ENCODE data around the gene SERPINA5. TPM values are rescaled to one million over a fixed set of nuclear protein-coding genes. Genes with fewer than 3 reads are reported as not detected.
A peak's percentile ranks its signal among the peaks of the same experiment; 100 is the strongest.
"Not testable (repeated sequence)": the region's sequence is repeated elsewhere in the genome, so short reads cannot be mapped to it uniquely, and the experiment has no call there.

SERPINA5 gene
- polyA plus RNA-seq, 4 donors: 2.9 to 12.8 (median 9.4) TPM

- DNase-seq (ENCODE audit: low read depth in 4 of 4, low spot score in 3 of 4): peak in 1 of 4 donors; percentile 26
These were observed 17.8 kb downstream of the SERPINA5 start for GRCh38 chr14:94598816-94599655.

- DNase-seq (ENCODE audit: low read depth in 4 of 4, low spot score in 3 of 4): no peak
These were observed 18.4 kb downstream of the SERPINA5 start for GRCh38 chr14:94599656-94600004.

- DNase-seq (ENCODE audit: low read depth in 4 of 4, low spot score in 3 of 4): no peak
These were observed 18.9 kb downstream of the SERPINA5 start for GRCh38 chr14:94600148-94600545.

- DNase-seq (ENCODE audit: low read depth in 4 of 4, low spot score in 3 of 4): no peak
These were observed 20.7 kb downstream of the SERPINA5 start for GRCh38 chr14:94601884-94602391.

GRCh38 chr14:94602722-94603121 lies 21.5 kb downstream of the SERPINA5 start:
- DNase-seq (ENCODE audit: low read depth in 4 of 4, low spot score in 3 of 4): no peak

GRCh38 chr14:94605361-94605760 lies 24.1 kb downstream of the SERPINA5 start:
- no peak for DNase-seq (ENCODE audit: low read depth in 4 of 4, low spot score in 3 of 4)

- not testable (repeated sequence) for DNase-seq (ENCODE audit: low read depth in 4 of 4, low spot score in 3 of 4)
These were observed 27.7 kb downstream of the SERPINA5 start for GRCh38 chr14:94608966-94609365.

GRCh38 chr14:94611179-94611578 lies 30.0 kb downstream of the SERPINA5 start:
- DNase-seq (ENCODE audit: low read depth in 4 of 4, low spot score in 3 of 4): no peak

- DNase-seq (ENCODE audit: low read depth in 4 of 4, low spot score in 3 of 4): no peak
These were observed 30.9 kb downstream of the SERPINA5 start, which contains the start of gene SERPINA3 for GRCh38 chr14:94612174-94612573. Gene SERPINA3, plus strand, starts transcription at chr14:94612391. Its CDS starts 2,051 bp downstream, at chr14:94614442.

GRCh38 chr14:94612580-94613554 lies 31.6 kb downstream of the SERPINA5 start:
- DNase-seq (ENCODE audit: low read depth in 4 of 4, low spot score in 3 of 4): no peak

GRCh38 chr14:94613720-94614644 lies 32.8 kb downstream of the SERPINA5 start:
- no peak for DNase-seq (ENCODE audit: low read depth in 4 of 4, low spot score in 3 of 4)

- no peak for DNase-seq (ENCODE audit: low read depth in 4 of 4, low spot score in 3 of 4)
These were observed 33.6 kb downstream of the SERPINA5 start for GRCh38 chr14:94614802-94615201.

GRCh38 chr14:94615254-94615653 lies 34.0 kb downstream of the SERPINA5 start:
- DNase-seq (ENCODE audit: low read depth in 4 of 4, low spot score in 3 of 4): no peak

GRCh38 chr14:94615823-94616570 lies 34.8 kb downstream of the SERPINA5 start:
- no peak for DNase-seq (ENCODE audit: low read depth in 4 of 4, low spot score in 3 of 4)

- DNase-seq (ENCODE audit: low read depth in 4 of 4, low spot score in 3 of 4): no peak
These were observed 36.2 kb downstream of the SERPINA5 start for GRCh38 chr14:94617366-94617941.

- DNase-seq (ENCODE audit: low read depth in 4 of 4, low spot score in 3 of 4): no peak
These were observed 37.0 kb downstream of the SERPINA5 start for GRCh38 chr14:94617988-94618822.

- DNase-seq (ENCODE audit: low read depth in 4 of 4, low spot score in 3 of 4): no peak
These were observed 38.1 kb downstream of the SERPINA5 start for GRCh38 chr14:94619297-94619696.

- no peak for DNase-seq (ENCODE audit: low read depth in 4 of 4, low spot score in 3 of 4)
These were observed 39.4 kb downstream of the SERPINA5 start for GRCh38 chr14:94620597-94620996.
